HepG2 (cell line): ENCODE measurements around the gene SELENOW.

ENCODE experiments used
- ELF1 ChIP-seq: sonication (generic); formaldehyde crosslinking; IDR thresholded peaks from 2 replicates; pipeline ENCODE4 v1.4.0; 2020; ENCODE audit warnings: missing genetic modification reagents
- HNRNPUL1 ChIP-seq: fragments of 200-400 bp; formaldehyde crosslinking; IDR thresholded peaks from 2 replicates; pipeline ENCODE4 v1.6.1; 2017; ENCODE audit warnings: low read depth, mild to moderate bottlenecking, low read length, moderate library complexity
- NFYB ChIP-seq: sonication (generic); formaldehyde crosslinking; IDR thresholded peaks from 2 replicates; pipeline ENCODE4 v1.4.0; 2020; ENCODE audit warnings: missing genetic modification reagents
- POLR2A ChIP-seq, 2 experiments: IDR thresholded peaks; 2 replicates each; pipeline ENCODE4 v1.6.1; 2011; ENCODE audit warnings: low read depth in 2 of 2, low read length in 2 of 2, mild to moderate bottlenecking in 1 of 2, moderate library complexity in 1 of 2; ENCODE audit not compliant: insufficient read depth in 1 of 2
- ZNF274 ChIP-seq: sonication (generic); formaldehyde crosslinking; IDR thresholded peaks from 2 replicates; pipeline ENCODE4 v1.5.1; 2020; ENCODE audit warnings: mild to moderate bottlenecking, missing genetic modification reagents

DNA sequence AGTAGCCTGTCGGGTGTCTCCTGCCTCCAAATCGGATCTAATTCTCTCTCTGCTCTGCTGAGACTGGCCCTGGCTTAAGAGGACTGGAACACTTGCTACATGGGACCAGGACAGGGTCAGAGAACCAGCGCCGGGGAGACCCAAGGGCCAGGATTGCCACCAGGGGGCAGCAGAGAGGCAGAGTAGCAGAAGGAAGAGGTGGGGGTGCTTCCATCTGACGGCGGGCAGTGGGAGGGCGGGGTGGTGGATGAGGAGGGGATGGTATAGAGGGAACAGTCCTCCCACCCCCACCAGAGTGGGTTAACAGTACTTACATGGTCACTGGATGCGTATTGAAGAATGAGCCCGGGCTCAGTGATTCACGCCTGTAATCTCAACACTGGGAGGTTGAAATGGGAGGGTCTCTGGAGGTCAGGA lies 11.9 kb downstream of the SELENOW start:
- no peak for TF ChIP-seq HNRNPUL1
- TF ChIP-seq POLR2A (IDR thresholded peaks at IDR 0.05; ENCODE audit: insufficient read depth in 1 of 2, low read depth in 2 of 2, low read length in 2 of 2) = no peak
- no peak for TF ChIP-seq NFYB
- no peak for TF ChIP-seq ZNF274 (CRISPR knock-in tag)
- TF ChIP-seq ELF1 (CRISPR knock-in tag) = no peak
